ENCODE data around the gene GIMAP8.
"Not testable (repeated sequence)": the region's sequence is repeated elsewhere in the genome, so short reads cannot be mapped to it uniquely, and the experiment has no call there.

Gene GIMAP8

DNA sequence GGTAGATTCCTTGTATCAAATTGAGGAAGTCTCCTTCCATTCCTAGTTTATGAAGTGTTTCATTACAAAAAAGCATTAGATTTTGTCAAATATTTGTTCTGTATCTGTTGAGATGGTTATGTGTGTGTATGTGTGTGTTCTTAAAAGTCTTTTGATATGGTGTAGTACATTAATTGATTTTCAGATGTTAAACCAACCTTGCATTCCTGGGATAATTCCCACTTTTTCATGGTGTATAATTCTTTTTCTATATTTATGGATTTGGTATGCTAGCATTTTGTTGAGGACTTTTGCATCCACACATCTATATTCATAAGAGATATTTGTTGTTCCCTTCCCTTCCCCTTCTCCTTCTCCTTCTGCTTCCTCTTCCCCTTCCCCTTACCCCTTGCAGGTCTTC, 8.9 kb upstream of the GIMAP8 start:
- no peak for DNase-seq

DNA sequence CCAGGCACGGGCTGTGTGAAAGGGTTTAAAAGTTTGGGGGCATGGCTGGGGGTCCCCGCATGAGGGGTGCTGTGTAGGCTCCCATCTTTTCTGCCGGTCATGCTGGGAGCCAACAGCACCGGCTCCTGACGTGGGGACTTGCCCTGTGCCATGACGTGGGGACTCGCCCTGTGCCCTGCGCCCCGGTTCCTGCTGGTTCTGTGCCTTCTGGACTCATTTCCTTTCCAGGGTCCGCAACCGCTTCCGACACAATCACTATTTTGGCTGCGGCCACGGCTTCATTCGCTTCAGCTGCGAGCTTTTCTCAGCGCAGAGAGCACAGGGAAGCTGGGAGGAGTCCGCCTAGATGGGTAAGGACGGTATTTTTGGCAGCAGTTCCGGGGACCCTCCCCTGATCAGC, 7.6 kb upstream of the GIMAP8 start:
- no peak for DNase-seq

DNA sequence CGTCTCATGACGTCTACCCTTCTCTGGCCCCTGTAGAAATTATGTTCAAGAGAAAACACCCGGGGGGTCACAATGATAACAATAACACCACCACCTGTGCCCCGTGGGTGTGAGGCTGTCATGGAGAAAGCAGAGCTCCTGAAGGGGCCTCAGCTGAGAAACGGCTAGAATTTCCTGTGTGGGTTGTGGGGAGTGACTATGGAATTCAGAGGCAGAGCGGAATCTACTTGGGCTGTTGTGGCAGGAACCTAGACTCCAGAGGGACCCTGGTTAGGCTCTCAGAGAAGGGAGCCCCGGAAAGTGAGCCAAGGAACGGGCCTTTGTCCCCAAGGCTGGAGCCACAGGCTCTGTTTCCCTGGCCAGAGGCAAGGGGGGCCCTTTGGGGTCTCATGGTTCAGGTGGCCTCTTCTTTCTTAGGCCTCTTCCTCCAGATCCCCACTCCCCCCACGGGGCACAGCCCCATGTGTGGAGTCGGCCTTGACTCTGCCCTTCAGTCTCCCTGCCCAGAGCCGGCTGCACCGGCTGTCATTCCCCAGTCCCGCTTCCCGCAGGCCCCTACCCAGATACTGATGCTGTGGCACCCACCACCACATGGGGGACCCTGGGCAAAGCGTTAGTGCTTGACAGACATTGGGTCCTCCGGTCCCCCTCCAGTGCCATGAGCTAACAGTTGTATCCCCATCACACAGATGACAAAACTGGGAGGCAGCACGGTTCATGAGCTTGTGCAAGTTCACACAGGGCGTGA, 6.5 kb upstream of the GIMAP8 start:
- DNase-seq = no peak

DNA sequence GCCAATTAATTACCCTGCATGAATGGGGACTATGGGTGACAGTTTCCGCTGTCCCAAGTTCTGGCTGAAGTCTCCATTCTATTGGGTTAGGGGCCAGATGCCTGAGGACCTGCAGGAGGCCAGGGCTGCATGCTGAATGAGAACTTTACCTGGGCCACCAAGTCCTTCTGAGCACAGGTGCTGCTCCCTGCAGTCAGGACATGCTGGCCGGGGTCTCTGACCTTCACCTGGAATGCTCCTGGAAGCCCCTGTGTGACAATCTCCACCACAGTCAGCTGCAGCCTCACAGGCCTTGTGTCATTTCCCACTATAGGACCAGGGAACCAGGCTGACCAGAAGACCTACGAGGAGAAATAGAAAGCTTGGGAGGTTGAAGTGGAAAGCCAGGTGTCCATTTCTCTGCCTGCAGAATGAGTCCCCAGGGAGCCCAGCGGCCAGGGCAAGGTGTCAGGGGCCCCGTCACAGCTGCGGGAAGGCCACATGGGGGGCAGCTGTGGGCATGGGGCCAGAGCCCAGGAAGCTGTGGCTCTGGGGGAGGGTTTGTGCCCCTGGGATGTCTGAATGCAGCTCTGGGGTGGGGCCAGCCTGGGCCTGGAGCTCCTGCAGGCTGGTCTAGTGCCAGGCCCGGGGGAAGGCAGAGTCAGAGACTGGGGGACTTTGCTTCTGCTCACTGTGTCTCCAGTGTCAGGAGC, 5.6 kb upstream of the GIMAP8 start:
- DNase-seq = no peak

DNA sequence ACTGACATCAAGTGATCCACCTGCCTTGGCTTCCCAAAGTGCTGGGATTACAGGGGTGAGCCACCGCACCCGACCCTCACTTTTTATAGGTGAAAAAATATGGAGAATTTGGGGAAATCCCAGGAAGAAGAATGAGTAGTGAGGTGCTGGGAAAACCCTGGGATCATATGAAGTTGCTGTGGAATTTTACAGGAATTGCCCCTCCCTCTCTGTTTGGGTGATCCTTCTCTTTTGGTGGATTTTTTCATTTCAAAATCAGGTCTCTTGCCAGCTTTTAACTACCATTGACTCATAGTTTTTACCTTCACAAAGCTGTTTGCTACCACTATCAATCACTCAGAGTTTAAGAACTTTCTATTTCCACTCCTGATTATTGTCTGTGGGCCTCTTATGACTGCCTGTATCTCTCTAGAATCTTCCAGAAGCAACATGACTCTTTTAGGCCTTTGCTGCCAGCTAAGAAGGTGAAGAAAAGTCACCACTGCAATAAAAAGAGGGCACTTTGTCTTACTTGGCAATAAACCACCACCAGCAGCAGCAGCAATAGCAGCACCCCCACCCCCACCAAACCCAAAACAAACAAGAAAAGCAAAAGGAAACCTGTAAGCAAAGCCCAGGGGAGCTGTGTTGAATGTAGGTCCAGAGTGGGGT, 4.0 kb upstream of the GIMAP8 start:
- no peak for DNase-seq

DNA sequence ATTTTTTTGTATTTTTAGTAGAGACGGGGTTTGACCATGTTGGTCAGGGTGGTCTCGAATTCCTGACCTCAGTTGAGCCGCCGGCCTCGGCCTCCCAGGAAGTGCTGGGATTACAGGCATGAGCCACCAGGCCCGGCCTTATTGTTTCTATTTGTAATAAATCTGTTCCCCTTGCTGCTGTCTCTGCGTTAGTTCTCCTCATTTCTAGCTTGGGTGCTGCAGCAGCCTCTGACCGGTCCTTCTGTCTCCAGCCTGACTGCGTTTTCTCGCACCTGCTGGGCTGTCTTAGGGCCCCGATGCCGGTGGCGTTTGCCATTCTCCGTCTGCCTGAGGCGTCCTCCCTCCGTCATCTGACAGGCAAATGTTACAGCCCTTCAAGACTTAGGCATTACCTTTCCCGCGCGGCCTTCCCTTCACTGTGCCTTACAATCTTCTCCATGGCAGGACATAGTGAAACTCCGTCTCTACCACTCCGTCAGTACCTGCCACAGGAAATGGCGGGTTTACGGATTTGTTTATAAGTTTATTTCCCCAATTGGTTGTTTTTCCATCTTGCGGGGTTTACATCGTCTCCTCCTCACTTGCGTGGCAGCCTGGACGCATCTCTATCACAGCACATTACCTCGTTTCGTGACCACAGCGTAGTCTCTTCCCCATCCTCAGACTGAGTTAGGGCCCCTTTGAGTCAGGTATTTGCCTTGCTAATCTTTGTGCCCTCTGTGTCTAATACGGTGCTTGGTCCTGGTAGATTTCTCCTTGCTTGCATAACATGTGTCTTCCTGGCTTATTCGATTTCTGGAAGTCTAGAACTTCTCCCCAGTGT, 2.3 kb upstream of the GIMAP8 start:
- no peak for DNase-seq

DNA sequence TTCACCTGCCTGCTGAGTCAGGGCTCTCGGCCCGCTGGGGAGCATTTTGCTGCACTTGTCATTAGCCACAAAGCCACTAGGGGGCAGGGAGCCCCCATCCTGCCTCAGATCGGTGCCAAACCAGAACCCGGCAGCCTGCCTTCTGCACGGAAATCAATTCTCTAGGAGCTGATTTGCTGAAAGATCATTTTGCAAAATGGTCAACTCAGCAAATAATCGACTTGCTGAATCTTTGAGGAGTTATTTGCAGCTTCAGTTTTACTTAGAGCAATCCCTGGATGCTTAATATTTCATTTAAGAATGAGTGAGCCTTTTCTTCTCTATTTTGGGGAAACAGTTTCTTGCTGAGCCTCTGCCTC, 1.7 kb upstream of the GIMAP8 start:
- DNase-seq = peak; percentile 71

DNA sequence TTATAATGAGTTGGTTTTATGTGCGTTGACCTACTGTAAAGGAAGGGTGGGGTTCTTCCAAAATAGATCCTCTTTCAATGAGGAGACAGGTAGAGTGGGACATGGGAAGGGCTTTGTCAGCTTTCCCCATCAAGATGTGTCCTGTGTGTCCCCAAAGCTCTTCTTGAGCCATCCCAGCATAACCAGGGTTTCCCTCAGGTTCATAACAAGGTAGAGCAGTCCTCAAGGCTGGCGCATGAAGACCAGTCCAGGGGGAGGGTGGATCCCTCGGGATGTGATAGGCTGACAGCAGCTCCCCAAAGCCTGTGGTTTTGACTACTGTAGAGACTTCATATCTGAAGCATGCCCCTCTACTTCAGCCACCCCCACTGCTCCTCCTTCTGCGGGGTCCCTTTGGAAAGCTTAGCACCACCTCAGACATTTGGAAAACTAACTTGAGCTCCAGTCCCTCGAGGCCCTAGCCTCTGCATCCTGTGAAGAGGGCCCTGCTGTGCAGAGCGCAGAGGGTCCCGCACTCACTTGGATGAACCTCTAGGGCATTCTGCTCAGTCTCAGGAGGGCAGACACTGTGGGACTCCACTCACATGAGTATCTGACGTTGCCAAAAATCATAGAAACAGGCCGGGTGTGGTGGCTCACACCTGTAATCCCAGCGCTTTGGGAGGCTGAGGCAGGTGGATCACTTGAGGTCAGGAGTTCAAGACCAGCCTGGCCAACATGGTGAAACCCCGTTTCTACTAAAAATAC, 1.1 kb upstream of the GIMAP8 start:
- no peak for DNase-seq

DNA sequence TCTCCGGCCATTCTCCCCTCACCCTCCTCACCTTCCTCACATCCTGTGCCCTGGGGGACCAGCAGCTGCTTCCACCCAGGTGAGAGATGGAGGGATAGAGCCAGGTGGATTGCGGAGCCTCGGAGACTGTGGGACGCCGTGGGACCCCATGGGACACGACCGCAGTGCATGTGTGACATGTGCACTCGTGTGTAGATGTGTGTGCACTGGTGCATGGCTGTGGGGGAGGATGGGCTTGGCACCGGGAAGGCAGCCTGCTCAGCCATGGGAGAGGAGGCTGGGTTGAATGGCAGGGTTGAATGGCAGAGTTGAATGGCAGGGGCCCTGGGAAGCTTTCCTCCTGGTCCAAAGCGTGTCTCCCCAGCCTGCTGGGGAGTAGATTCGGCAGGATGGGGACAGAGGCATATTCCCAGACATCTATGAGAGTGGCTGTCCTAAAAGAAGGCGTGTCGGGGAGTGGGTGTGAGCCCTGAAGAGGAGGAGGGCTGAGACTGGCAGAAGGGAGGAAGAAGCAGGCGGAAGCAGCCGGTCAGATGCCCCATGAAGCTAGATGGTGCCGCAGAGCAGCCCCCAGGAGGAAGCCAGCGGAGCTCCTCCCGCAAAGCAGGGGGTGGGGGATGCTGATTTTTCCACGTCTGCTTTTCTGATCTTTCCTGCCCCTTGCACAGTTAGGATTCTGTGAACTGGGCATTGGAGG, 815 bp downstream of the GIMAP8 start:
- DNase-seq = peak; percentile 34

DNA sequence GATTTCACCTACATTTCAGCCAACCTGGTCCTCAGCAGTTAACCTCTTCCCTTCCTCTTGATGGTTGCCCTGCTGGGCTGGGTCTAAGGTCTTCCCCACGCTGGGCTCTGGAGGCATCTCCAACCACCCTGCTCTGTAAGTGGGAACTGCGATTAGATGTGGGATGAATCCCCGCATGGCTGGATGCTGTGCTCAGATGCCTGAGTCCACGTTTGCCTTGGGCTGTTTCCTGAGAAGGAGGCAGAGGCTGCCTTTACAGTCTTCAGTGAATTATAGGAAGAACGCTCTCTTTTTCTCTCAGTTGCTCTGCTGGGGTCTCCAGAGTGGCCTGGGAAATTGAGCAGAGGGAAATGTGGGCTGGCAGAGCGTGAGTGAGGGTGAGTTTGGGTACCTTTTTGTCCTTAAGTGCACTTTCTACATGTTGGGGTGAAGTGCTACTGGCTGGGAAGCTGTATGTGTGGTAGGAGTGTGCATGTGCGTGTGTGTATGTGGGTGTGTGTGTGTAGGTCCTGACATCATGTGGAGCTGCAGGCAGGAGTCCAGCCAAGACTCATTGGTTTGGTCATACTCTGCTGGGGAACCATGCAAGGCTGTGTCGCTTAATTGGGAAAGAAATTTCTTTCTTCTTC, 1.5 kb downstream of the GIMAP8 start:
- no peak for DNase-seq

DNA sequence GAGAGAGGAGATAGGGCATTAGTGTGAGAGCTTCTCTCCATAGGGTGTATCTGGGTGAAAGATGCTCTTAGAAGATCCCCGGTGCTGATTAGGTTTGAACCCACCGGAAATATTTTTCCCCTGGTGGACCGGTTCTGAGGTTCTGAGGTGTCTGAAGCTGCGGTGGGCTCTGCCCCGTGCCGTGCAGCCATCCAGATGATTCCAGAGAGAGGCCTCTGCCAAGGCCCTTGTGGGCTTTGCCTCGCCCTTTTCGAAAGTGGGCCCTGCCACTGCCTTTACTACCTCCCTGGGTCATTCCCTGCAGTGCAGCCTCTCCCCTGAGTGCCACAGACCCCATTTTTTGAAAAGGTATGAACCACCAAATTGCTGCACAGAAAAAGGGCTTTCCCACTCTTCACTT, 2.8 kb downstream of the GIMAP8 start:
- no peak for DNase-seq

DNA sequence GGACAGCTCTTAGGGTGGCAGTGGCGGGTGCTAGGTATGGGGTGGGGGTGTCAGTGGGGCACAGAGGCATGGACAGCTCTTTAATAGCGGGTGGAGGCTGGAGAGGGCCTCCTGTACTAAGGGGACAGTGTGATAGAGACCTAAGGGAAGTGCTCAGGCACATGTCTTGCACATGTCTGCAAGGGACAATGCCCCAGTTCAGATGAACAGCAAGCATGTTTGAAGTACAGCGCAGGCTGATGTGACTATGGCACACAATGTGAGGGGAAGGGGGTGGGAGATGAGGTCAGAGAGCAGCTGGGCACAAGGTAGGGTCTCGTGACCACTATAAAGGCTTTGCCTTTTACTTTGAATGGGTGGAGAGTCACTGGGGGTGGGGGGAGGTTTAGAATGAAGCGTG, 3.5 kb downstream of the GIMAP8 start:
- no peak for DNase-seq

DNA sequence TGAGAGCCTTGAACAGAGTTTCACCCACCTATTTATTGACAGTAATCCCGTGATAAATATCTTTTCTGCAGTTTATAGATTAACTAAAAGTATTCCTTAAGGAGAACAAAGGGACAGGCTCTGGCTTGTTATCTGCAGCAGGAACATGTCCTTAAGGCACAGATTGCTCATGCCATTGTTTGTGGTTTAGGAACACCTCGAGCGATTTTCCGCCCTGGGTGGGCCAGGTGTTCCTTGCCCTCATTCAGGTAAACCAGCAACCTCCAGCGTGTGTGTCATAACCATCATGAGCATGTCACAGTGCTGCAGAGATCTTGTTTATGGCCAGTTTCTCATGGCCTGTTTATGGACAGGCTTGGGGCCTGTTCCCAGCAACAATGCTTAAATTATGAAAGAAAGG, 6.6 kb downstream of the GIMAP8 start:
- DNase-seq = not testable (repeated sequence)

DNA sequence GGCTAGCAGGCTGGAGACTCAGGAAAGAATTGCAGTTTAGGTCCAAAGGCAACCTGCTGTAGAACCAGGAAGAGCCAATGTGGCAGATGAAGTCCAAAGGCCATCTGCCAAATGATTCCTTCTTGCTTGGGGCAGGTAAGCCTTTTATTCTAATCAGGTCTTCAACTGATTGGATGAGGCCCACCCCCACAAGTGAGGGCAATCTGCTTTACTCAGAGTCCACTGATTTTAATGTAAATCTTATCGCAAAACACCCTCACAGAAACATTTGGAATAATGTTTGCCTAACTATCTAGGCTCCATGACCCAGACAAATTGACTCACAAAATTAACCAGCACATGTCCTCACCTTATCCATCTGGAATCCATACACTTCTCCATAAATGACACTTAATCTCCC, 7.8 kb downstream of the GIMAP8 start:
- no peak for DNase-seq

DNA sequence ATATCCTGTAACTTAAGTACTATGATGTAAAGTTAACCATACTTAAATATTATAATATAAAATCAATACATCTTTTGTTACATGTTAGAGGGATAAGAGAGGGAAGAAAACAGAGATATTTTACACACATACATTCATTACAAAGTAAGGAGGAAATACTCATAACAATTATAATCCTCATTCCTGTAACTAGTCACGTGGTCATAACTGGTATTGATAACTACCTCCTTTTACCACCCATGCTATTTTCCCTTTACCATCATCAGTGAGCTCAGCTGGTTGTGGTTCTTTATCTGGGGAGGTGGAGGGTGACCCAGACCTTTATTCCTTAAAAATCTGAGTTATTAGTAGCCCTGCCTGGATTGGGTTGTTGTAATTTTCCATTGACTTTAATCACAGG, 8.3 kb downstream of the GIMAP8 start:
- DNase-seq = no peak

DNA sequence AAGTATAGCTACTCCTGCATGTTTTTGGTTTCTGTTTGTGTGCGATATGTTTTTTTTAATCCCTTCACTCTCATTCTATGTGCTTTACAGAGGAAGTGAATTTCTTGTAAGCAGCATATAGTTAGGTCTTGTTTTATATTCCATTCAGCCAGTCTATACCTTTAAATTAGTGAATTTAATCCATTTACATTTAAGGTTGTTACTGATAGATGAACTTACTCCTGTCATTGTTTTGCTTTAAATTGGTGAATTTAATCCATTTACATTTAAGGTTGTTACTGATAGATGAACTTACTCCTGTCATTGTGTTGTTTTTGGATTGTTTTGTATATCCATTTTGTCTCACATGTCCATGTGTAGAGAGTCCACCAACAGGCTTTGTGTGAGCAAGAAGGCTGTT, 11.1 kb downstream of the GIMAP8 start:
- no peak for DNase-seq

DNA sequence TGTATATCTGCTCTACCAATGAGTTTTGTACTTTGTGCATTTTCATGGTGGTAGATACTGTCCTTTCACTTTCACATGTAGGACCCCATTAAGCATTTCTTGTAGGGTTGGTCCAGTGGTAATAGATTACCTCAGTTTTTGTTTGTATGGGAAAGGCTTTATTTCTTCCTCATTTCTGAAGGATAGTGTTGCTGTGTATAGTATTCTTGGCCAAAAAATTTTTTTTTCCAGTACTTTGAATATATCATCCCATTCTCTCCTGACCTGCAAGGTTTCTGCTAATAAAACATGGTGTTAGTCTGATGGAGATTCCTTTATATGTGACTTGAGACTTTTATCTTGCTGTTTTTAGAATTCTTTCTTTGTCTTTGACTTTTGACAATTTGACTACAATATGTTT, 12.0 kb downstream of the GIMAP8 start:
- no peak for DNase-seq

DNA sequence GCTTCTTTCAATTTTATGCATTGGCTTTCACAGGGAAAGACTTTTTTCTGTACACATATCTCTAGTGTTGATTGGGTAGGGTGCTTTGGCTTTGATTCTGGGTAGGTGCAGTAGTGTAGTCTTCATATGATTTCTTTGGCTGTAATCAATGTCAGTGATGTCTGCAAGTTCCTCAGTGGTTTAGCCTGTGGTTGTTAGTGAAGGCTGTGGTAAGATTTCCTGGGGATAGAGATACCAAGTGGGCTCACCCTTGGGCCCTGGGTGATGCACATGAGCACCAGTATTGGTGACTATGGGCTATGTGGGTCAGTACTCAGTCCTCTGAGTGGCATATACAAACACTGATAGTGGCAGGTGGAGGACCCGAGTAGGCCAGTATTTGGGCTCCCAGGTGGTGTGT, 13.0 kb downstream of the GIMAP8 start:
- DNase-seq = no peak

DNA sequence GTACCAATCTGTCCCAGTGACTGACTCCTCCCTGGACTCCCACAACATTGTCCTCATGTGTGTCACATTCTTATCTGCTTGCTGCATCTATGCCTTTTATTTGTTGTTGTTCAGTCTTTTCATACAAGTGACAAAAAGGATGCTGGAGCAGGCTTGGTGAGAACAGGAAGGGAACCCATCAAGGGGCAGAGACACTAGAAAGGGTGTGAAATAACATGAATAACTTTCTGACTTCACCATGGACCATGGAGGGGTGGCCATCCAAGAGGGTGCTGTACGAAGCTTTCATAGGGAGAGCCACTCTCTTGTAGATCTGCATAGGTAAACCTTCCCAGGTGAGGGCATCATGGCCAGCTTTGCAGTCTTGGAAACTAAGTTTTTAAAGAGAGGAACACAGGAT, 14.5 kb downstream of the GIMAP8 start:
- DNase-seq = no peak

DNA sequence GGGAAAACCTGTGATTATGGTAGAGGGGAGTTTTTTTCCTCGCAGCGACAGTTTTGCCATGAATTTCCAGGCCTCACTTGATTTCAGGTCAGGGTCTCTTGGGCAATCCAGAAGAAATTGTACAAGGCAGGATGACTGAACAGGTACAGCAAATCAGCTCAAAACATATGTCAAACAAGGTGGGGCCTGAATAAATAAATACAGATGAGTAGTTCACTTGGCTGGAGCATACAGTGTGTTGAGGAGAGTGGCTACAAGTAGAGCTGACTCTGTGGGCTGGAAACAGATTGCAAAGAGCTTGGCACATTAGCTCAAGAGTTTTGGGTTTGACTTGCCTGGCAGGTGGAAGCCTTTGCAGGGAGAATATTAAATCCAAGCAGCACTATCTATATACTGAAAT, 15.0 kb downstream of the GIMAP8 start:
- DNase-seq = no peak

DNA sequence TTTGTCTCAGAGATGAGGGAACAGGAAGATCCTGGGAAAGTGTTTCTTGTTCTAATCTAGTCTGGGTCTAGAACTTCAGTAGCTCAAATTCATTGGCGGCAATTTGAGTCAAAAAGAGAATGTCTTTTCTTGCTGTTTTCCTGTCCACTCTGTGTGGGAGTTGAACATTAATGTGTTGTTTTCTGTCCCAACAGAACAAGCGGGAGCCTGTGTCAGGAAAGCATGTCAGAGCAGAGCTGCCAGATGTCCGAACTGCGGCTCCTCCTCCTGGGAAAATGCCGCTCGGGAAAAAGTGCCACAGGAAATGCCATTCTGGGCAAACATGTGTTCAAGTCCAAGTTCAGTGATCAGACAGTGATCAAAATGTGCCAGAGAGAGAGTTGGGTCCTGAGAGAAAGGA, 16.0 kb downstream of the GIMAP8 start:
- no peak for DNase-seq

DNA sequence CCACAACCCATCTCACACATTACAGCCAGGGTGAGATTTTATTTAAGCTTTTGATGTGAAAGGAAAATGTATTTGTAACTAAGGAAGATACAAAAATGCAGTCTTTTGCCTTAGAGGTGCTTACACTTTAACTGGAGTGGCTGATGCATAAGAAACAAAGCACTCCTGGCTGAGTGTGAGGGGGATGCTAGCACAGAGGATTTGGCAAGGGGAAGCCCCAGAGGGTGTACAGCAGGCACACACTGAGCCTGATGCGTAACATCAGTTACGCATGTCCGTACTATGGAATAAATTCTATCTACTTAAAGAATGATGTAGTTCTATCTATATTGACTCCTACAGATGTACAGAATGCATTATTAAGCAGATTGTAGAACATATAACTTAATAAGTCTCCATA, 17.8 kb downstream of the GIMAP8 start:
- no peak for DNase-seq
